ENCODE results near the gene BCAR1. TPM values are rescaled to one million over a fixed set of nuclear protein-coding genes. Genes with fewer than 3 reads are reported as not detected.

Gene BCAR1
- total RNA-seq, 1 experiment from 2014 or later, result 58.6 TPM

DNA sequence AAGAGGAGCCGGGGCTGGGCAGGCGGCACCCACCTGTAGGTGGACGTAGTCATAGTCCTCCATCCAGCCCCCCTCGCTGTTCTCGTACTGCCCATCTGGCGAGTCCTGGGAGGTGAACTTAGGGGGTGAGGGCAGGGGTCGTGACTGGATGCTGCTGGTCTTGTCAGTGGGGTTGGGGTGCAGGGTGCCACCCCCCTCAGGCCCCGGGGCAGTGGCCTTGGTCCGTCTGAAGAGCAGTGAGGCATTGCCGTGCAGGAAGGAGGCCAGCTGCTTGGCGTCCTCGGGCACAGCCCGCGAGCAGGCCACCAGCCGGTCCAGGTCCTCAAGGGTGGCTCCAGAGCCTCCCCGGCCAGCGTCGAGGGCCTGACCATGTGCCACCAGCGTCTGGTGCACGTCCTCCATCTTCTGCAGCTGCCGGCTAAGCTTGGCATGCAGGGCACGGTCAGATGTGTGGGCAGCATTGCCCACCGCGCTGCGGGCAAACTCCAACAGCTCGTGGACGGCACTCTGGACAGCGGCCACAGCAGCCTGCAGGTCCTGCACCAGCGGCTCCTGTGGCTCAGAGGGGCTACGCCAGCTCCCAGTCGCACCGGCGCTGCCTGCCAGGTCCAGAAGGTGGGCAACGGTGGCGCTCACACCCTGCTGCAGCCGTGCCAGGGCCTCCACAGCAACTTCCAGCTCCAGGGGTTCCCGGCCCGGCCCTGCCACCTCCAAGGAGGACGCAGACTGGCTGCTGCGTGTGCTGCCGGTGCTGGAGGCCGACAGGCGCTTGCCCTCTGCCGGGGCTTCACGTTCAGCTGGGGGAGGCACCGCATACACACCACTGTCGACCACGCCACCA lies 16.3 kb downstream of the BCAR1 start:
- Mint-ChIP-seq H3K9me3 (ENCODE audit: unreplicated experiment) (no peaks in the 10 kb centered on the region), H3K27ac (ENCODE audit: low read depth, unreplicated experiment) (no peak overlapping the region), H3K36me3 (ENCODE audit: insufficient read depth, unreplicated experiment) (peaks cover 48% of the 10 kb centered on the region), H3K4me3 (ENCODE audit: unreplicated experiment) (no peak overlapping the region), H3K4me1 (ENCODE audit: insufficient read depth, unreplicated experiment) (peaks cover 11% of the 10 kb centered on the region), H3K27me3 (ENCODE audit: insufficient read depth, unreplicated experiment) (no peaks in the 10 kb centered on the region)
- ChIA-PET CTCF (interaction anchor here (0.6 to 5.5 kb wide), 20 partner anchors 9 to 177 kb away, joined by 3 to 106 read pairs (median 16); no protein-coding TSS in a partner anchor), POLR2A (interaction anchor here (0.8 to 2.4 kb wide), 7 partner anchors 15 to 150 kb away, joined by 3 to 30 read pairs (median 7); no protein-coding TSS in a partner anchor)
- no TSS peak for BruUV-seq (replicated peaks)
- TF ChIP-seq, protein P1, sequence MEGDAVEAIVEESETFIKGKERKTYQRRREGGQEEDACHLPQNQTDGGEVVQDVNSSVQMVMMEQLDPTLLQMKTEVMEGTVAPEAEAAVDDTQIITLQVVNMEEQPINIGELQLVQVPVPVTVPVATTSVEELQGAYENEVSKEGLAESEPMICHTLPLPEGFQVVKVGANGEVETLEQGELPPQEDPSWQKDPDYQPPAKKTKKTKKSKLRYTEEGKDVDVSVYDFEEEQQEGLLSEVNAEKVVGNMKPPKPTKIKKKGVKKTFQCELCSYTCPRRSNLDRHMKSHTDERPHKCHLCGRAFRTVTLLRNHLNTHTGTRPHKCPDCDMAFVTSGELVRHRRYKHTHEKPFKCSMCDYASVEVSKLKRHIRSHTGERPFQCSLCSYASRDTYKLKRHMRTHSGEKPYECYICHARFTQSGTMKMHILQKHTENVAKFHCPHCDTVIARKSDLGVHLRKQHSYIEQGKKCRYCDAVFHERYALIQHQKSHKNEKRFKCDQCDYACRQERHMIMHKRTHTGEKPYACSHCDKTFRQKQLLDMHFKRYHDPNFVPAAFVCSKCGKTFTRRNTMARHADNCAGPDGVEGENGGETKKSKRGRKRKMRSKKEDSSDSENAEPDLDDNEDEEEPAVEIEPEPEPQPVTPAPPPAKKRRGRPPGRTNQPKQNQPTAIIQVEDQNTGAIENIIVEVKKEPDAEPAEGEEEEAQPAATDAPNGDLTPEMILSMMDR (IDR thresholded peaks at IDR 0.05; ENCODE audit: unreplicated experiment), result no peak
- DNase-seq (ENCODE audit: unreplicated experiment), result no peak
- intact Hi-C loops (cut with micrococcal nuclease), result loop anchor here (1.0 to 5.0 kb wide), 2 partner anchors 150 to 167 kb away; no protein-coding TSS in a partner anchor

- Mint-ChIP-seq H3K9me3 (ENCODE audit: unreplicated experiment) (no peaks in the 10 kb centered on the region), H3K4me1 (ENCODE audit: insufficient read depth, unreplicated experiment) (peaks cover 7% of the 10 kb centered on the region), H3K27ac (ENCODE audit: low read depth, unreplicated experiment) (peak overlapping the region; percentile 78), H3K36me3 (ENCODE audit: insufficient read depth, unreplicated experiment) (peaks cover 60% of the 10 kb centered on the region), H3K27me3 (ENCODE audit: insufficient read depth, unreplicated experiment) (no peaks in the 10 kb centered on the region), H3K4me3 (ENCODE audit: unreplicated experiment) (peak overlapping the region; percentile 6)
- BruUV-seq (replicated peaks), result no TSS peak
- CTCF ChIA-PET, result interaction anchor here (0.6 to 5.5 kb wide), 51 partner anchors 9 to 524 kb away, joined by 3 to 106 read pairs (median 5); partner anchors contain the start of genes CFDP1, CTRB2, KARS1 and TERF2IP
- TF ChIP-seq, protein P1 (IDR thresholded peaks at IDR 0.05; ENCODE audit: unreplicated experiment), result no peak
- DNase-seq (ENCODE audit: unreplicated experiment), result no peak
- POLR2A ChIA-PET, result interaction anchor here (1.0 to 2.4 kb wide), 10 partner anchors 12 to 159 kb away, joined by 3 to 30 read pairs (median 7); no protein-coding TSS in a partner anchor
- intact Hi-C loops (cut with micrococcal nuclease), result loop anchor here (5.0 kb wide), 1 partner anchor 169 kb away; no protein-coding TSS in a partner anchor
These were observed 17.8 kb downstream of the BCAR1 start for GRCh38 chr16:75233611-75233938.

- CTCF ChIA-PET, result interaction anchor here (1.9 to 5.5 kb wide), 5 partner anchors 18 to 161 kb away, joined by 7 to 106 read pairs (median 33); no protein-coding TSS in a partner anchor
- no peaks in the 10 kb centered on the region for H3K9me3 Mint-ChIP-seq (ENCODE audit: unreplicated experiment)
- no peaks in the 10 kb centered on the region for H3K27me3 Mint-ChIP-seq (ENCODE audit: insufficient read depth, unreplicated experiment)
- no peak for DNase-seq (ENCODE audit: unreplicated experiment)
- no TSS peak for BruUV-seq (replicated peaks)
- TF ChIP-seq, protein P1 (IDR thresholded peaks at IDR 0.05; ENCODE audit: unreplicated experiment), result no peak
- no peak overlapping the region for H3K27ac Mint-ChIP-seq (ENCODE audit: low read depth, unreplicated experiment)
- peaks cover 73% of the 10 kb centered on the region for H3K36me3 Mint-ChIP-seq (ENCODE audit: insufficient read depth, unreplicated experiment)
- H3K4me3 Mint-ChIP-seq (ENCODE audit: unreplicated experiment), result no peak overlapping the region
- H3K4me1 Mint-ChIP-seq (ENCODE audit: insufficient read depth, unreplicated experiment), result peaks cover 7% of the 10 kb centered on the region
- POLR2A ChIA-PET, result interaction anchor here (1.2 kb wide), 1 partner anchor 154 kb away, joined by 3 read pairs; no protein-coding TSS in a partner anchor
- intact Hi-C loops (cut with micrococcal nuclease), result loop anchor here (5.0 kb wide), 1 partner anchor 171 kb away; no protein-coding TSS in a partner anchor
These were observed 19.9 kb downstream of the BCAR1 start for GRCh38 chr16:75231570-75231969.

Data from MCF 10A (cell line).